Measurements from ENCODE around the gene HDLBP. TPM values are rescaled to one million over a fixed set of nuclear protein-coding genes. Genes with fewer than 3 reads are reported as not detected.

The HDLBP gene
- 100 to 1,000 TPM; 187 to 327 (median 208) TPM for polyA plus RNA-seq

GRCh38 chr2:241315093-241315878, at the start of gene HDLBP:
Gene HDLBP, minus strand, starts transcription at chr2:241315672. Its CDS starts 48,803 bp downstream, at chr2:241266869.
- H3K27ac ChIP-seq (ENCODE audit: low read depth, low read length), result peak within 1 kb of the TSS; percentile 71
- 0 to 1% (median 0%) methylated on average over 23 to 73 of the region's 73 CpGs for WGBS, 3 donors

GRCh38 chr2:241364781-241365180, 49.3 kb upstream of the HDLBP start:
- no peak overlapping the region for H3K27ac ChIP-seq (ENCODE audit: low read depth, low read length)
- WGBS, 3 donors, result 13 to 81% (median 76%) methylated on average over 2 of the region's 2 CpGs

- no peak overlapping the region for H3K27ac ChIP-seq (ENCODE audit: low read depth, low read length)
- 75 to 89% (median 81%) methylated on average over 7 of the region's 7 CpGs for WGBS, 3 donors
These were observed 48.0 kb upstream of the HDLBP start for GRCh38 chr2:241363426-241363825.

GRCh38 chr2:241359481-241360045, 44.1 kb upstream of the HDLBP start:
- WGBS, 3 donors, result 66 to 91% (median 89%) methylated on average over 7 of the region's 7 CpGs
- H3K27ac ChIP-seq (ENCODE audit: low read depth, low read length), result no peak overlapping the region

GRCh38 chr2:241358470-241358869, 43.0 kb upstream of the HDLBP start:
- H3K27ac ChIP-seq (ENCODE audit: low read depth, low read length), result no peak overlapping the region
- 62 to 77% (median 73%) methylated on average over 5 of the region's 5 CpGs for WGBS, 3 donors

- 32 to 61% (median 51%) methylated on average over 3 of the region's 3 CpGs for WGBS, 3 donors
- H3K27ac ChIP-seq (ENCODE audit: low read depth, low read length), result no peak overlapping the region
These were observed 42.1 kb upstream of the HDLBP start for GRCh38 chr2:241357531-241357930.

- no peak overlapping the region for H3K27ac ChIP-seq (ENCODE audit: low read depth, low read length)
- WGBS, 3 donors, result 9 to 34% (median 19%) methylated on average over 5 of the region's 5 CpGs
These were observed 41.4 kb upstream of the HDLBP start for GRCh38 chr2:241356871-241357260.

GRCh38 chr2:241355983-241356870, 40.8 kb upstream of the HDLBP start, which contains the start of gene FARP2:
Gene FARP2, plus strand, starts transcription at chr2:241356285. Its CDS starts 16,823 bp downstream, at chr2:241373108.
- peak within 1 kb of the TSS; percentile 93 for H3K27ac ChIP-seq (ENCODE audit: low read depth, low read length)
- WGBS, 3 donors, result 0 to 1% (median 1%) methylated on average over 98 to 101 of the region's 101 CpGs

GRCh38 chr2:241354668-241355658, 39.5 kb upstream of the HDLBP start:
- 26 to 49% (median 35%) methylated on average over 27 to 38 of the region's 40 CpGs for WGBS, 3 donors
- H3K27ac ChIP-seq (ENCODE audit: low read depth, low read length), result no peak overlapping the region

- WGBS, 3 donors, result 36 to 91% (median 91%) methylated on average over 3 of the region's 3 CpGs
- H3K27ac ChIP-seq (ENCODE audit: low read depth, low read length), result no peak overlapping the region
These were observed 36.8 kb upstream of the HDLBP start for GRCh38 chr2:241352227-241352626.

- no peak overlapping the region for H3K27ac ChIP-seq (ENCODE audit: low read depth, low read length)
These were observed 36.2 kb upstream of the HDLBP start for GRCh38 chr2:241351640-241352031.

GRCh38 chr2:241350878-241351639, 35.6 kb upstream of the HDLBP start:
- H3K27ac ChIP-seq (ENCODE audit: low read depth, low read length), result no peak overlapping the region
- 51 to 88% (median 87%) methylated on average over 9 of the region's 9 CpGs for WGBS, 3 donors

More at GRCh38 chr2:241351640-241352031, 36.2 kb upstream of the HDLBP start:
- WGBS, 3 donors, result 28 to 80% (median 77%) methylated on average over 3 of the region's 3 CpGs

- 50 to 85% (median 84%) methylated on average over 2 of the region's 2 CpGs for WGBS, 3 donors
- H3K27ac ChIP-seq (ENCODE audit: low read depth, low read length), result no peak overlapping the region
These were observed 35.0 kb upstream of the HDLBP start for GRCh38 chr2:241350530-241350877.

GRCh38 chr2:241349941-241350340, 34.5 kb upstream of the HDLBP start:
- WGBS, 3 donors, result 92 to 97% (median 93%) methylated on average over 8 of the region's 8 CpGs
- no peak overlapping the region for H3K27ac ChIP-seq (ENCODE audit: low read depth, low read length)

GRCh38 chr2:241344925-241345651, 29.6 kb upstream of the HDLBP start:
- WGBS, 3 donors, result 79 to 90% (median 86%) methylated on average over 9 of the region's 9 CpGs
- no peak overlapping the region for H3K27ac ChIP-seq (ENCODE audit: low read depth, low read length)

GRCh38 chr2:241340631-241341163, 25.2 kb upstream of the HDLBP start:
- no peak overlapping the region for H3K27ac ChIP-seq (ENCODE audit: low read depth, low read length)
- WGBS, 3 donors, result 40 to 69% (median 46%) methylated on average over 3 of the region's 3 CpGs

Data from adipose tissue (tissue), 3 donors.